ENCODE measurements around the gene PGPEP1.
"Not testable (repeated sequence)": the region's sequence is repeated elsewhere in the genome, so short reads cannot be mapped to it uniquely, and the experiment has no call there.

The PGPEP1 gene

DNA sequence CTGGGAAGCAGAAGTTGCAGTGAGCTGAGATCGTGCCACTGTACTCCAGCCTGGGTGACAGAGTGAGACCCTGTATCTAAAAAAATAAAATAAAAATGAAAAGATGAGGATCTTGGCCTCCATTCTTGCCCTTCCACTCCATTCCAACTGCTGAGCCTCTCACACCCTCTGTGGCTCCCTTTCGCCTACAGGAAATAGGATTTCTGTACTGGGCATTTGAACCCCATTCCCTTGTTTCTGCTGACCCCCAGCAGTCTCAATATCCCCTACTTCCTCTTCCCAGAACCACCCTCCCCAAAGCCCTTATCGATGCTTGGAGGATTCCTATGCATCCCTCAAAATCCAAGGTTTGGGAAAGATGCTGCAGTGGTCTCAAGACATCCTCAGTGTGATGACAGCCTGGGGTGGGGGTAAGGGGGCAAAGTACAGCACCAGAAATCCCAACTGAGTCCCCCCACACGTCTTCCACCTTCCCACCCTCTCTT, 33.1 kb downstream of the PGPEP1 start:
- no peak for DNase-seq

DNA sequence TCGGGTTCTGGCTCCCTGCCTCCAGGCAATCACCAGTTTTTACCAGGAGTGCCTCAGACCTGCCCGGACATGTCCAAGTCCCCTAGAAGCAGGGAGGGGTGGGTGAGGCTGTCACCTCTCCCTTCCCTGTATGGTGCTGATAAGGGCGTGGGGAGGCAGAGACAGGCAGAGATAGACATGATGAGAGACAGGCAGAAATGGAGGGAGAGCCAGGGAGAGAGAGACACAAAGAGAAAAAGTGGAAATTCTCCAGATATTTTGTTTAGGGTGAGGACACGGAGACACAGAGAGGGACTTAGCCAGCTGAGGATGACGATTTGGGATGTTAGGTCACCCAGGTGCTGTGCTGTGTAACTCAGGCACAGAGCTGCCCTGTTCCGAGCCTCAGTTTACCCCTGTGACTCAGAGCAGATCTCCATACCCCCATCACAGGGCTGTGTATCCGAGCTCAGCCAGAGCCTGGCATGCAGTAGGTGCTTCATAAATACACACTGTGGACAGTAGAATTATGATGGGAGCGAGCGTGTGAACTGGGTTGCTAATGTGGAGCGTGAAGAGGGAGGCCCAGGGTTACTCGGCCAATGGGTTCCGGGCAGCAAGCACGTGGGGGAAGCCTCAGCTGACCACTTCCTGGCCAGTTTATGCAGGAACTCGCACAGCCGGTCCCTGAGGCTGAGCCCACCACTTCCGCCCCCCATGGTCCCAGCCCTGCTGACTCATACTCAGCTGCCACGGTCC, 33.7 kb downstream of the PGPEP1 start:
- DNase-seq = peak; percentile 21

- DNase-seq = no peak
Measured at GRCh38 chr19:18377026-18377425, 36.6 kb downstream of the PGPEP1 start.

DNA sequence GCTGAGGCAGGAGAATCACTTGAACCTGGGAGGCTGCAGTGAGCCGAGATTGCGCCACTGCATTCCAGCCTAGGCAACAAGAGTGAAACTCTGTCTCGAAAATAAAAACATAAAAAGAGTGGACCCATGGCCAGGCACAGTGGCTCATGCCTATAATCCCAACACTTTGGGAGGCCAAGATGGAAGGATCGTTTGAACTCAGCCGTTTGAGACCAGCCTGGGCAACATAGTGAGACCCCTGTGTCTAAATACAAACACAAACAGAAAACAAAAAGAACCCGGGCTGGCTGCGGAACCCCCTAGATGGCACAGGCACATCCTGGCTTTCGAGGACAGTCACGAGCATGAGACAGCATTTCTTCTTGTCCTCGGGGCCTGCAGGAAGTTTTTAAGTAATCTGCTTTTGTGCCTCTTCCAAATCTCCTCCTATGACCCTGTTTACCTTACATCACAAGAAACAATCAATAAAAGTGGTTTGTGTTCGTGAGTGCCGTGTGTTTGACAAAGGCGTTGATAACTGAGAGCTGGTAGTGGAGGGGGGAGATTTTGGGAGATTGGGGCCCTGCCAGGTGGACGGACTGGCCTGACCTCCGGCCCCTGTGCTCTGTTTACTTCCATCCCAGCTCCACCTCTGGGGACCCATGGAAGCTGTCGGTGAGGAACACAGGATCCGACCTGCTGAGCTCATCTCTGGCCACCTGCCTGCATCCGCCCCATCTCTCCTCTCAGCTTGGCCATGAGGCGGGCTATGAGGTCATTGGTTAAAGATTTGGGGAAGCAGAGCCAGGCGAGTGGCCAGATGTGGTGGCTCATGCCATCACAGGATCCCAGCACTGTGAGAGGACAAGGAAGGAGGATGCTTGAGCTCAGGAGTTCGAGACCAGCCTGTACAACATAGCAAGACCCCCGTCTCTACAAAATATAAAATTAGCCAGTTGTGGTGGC, 39.7 kb downstream of the PGPEP1 start:
- no peak for DNase-seq

- DNase-seq = no peak
Measured at GRCh38 chr19:18380843-18381242, 40.4 kb downstream of the PGPEP1 start.

- DNase-seq = not testable (repeated sequence)
Measured at GRCh38 chr19:18383622-18384021, 43.2 kb downstream of the PGPEP1 start.

GRCh38 chr19:18384775-18385174, 44.4 kb downstream of the PGPEP1 start:
- DNase-seq = no peak

DNA sequence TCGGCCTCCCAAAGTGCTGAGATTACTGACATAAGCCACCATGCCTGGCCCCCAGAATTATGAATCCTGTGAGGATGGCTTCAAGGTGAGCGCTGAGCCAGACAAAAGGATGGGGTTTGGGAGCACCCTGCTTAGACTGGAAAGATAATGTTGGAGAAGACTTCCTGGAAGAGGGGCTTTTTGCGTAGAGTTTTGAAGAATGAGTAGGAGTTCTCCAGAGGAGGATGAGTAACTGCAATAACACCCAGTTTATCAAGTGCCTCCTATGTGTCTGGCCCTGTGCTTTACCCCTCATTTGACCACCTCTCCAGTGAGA, 44.9 kb downstream of the PGPEP1 start:
- no peak for DNase-seq

DNA sequence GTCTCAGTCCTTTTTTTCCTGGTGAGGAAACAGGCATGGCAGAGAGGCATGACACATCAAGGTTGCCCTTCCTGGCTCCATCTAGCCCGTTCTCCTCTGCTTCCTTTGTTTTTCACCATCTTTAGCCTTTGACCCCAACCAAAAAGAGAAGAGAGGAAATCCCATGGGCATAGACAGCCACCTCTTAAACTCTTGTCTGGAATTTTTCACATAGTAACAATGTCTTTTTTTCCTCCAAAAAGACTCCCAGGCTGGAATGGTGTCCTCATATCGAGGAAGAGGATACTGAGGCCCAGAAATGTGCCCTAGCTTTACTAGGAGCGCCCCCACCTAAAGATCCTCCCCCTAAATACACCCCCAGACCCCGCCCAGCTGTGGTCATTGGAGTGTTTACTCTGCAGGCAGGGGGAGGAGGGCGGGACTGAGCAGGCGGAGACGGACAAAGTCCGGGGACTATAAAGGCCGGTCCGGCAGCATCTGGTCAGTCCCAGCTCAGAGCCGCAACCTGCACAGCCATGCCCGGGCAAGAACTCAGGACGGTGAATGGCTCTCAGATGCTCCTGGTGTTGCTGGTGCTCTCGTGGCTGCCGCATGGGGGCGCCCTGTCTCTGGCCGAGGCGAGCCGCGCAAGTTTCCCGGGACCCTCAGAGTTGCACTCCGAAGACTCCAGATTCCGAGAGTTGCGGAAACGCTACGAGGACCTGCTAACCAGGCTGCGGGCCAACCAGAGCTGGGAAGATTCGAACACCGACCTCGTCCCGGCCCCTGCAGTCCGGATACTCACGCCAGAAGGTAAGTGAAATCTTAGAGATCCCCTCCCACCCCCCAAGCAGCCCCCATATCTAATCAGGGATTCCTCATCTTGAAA, 45.5 kb downstream of the PGPEP1 start, which contains the start of gene GDF15:
TSS of gene GDF15 (plus strand) at position 484 of the 868 bp plus-strand sequence. CDS start at position 516, 32 bp downstream.
- no peak for DNase-seq

DNA sequence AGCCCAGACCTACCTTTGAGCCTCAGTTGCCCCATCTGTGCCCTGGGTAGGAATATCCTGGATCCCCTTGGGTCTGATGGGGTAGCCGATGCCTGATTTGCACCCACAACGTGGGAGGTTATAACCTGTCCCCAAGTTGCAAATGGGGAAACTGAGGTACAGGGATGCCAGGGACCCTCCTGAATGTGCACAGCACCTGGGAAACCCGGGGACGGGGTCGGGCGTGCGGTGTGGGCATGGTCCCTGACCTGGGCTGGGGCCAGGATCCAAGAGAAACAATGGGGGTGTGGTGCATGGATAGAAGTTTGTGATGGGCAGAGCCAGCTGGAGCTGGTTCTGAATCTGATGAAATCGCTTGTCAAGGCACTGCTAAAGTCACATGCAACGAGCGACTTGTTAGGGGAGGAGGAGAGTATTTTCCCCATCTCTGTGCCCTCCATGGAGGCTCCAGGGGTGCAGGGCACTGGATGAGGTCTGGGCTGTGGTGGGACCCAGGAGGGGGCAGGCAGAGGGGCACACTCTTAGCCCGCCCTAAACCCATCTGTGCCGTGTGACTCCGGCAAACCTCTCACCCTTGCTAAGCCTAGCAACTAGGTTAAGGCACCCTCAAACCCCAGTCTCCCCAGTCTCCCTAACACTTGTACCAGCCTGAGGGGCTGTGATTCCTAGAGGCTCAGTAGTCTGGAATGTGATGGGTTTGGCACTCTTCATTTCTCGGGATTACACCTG, 46.3 kb downstream of the PGPEP1 start:
- DNase-seq = no peak

DNA sequence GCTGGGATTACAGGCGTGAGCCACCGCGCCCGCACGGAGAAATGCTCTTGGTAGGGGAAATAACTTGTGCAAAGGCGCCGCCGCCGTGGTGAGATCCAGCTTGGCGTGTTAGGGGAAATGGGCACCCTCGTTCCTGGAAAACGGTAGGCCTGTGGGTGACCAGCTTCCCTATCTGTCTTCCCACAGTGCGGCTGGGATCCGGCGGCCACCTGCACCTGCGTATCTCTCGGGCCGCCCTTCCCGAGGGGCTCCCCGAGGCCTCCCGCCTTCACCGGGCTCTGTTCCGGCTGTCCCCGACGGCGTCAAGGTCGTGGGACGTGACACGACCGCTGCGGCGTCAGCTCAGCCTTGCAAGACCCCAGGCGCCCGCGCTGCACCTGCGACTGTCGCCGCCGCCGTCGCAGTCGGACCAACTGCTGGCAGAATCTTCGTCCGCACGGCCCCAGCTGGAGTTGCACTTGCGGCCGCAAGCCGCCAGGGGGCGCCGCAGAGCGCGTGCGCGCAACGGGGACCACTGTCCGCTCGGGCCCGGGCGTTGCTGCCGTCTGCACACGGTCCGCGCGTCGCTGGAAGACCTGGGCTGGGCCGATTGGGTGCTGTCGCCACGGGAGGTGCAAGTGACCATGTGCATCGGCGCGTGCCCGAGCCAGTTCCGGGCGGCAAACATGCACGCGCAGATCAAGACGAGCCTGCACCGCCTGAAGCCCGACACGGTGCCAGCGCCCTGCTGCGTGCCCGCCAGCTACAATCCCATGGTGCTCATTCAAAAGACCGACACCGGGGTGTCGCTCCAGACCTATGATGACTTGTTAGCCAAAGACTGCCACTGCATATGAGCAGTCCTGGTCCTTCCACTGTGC, 47.9 kb downstream of the PGPEP1 start:
- peak; percentile 65 for DNase-seq

DNA sequence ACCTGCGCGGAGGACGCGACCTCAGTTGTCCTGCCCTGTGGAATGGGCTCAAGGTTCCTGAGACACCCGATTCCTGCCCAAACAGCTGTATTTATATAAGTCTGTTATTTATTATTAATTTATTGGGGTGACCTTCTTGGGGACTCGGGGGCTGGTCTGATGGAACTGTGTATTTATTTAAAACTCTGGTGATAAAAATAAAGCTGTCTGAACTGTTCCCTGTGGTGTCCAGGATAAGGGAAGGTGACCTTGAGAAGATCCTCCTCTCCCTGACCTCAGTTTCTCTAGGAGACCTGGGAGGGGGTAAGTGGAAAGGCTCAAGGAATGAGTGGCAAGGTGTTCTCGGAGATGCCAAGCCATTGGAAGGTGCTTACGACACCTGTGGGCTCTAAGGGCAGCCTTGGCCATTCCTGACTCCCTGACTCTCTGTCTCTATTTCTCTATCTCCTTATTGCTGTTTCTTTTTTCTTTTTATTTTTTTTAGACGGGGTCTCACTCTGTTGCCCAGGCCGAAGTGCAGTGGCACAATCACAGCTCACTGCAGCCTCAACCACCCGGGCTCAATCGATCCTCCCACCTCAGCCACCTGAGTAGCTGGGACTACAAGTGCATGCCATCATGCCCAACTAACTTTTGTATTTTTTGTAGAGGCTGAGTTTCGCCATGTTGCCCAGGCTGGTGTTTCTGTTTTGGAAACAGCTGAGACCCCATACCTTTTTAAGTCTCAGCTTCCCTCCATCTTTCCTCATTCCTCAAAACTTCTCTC, 48.7 kb downstream of the PGPEP1 start:
- no peak for DNase-seq

GRCh38 chr19:18389726-18390064, 49.3 kb downstream of the PGPEP1 start:
- no peak for DNase-seq

- DNase-seq = no peak
Measured at GRCh38 chr19:18390065-18390907, 49.9 kb downstream of the PGPEP1 start.

DNA sequence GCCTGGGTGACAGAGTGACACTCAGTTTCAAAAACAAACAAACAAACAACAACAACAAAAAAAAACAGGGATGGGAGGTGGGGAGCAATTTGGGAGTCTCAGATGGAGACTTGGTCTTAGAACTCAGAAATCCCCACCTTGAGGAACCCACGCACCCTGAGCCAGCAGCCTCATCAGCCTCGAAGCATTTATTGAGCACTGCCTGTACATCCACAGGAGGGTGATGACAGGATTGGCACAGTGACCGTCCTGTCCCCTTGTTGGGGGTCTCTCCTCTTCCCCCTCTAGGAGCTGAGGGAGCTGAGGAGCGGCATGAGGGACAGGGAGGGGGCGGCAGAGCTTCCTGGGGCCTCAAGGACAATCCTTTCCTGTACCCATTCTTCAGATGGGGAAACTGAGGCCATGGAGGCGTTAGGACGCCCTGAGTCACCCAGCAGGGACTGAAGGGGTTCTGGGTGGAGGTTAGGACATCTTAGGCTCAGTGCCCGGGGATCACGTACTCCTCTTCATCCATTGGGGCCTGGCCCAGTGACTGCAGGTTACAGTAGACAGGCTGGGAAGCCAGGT, 51.2 kb downstream of the PGPEP1 start:
- DNase-seq = no peak

DNA sequence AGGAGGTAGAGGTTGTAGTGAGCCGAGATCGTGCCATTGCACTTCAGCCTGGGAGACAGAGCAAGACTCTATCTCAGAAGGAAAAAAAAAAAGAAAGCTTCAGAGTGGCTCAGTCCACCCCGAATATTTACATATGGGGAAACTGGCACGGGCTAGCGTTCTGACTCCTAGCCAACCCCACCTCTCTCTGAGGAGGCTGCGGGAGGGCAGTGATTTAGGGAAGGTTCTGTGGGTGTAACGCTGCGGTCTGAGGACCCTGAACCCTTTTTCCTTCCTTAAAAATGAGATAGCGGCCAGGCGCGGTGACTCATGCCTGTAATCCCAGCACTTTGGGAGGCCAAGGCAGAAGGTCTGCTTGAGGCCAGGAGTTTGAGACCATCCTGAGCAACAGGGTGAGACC, 52.0 kb downstream of the PGPEP1 start:
- DNase-seq = no peak

DNA sequence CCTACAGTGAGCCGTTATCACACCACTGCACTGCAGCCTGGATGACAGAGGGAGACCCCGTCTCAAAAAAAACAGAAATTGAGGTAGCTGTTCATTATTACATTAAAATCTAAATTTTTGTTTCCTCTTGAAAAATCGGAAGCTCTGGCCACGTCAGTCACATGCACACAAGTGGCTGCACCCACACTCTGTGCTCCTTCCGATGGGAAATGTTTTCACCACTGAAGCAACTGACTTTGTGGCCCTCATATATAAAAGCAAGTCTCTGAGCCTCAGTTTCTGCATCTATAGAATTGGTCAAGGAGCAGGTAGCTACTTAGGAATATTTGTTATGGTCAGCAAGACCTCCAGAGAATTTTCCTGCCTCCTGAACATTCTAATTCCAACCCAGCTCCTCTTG, 52.5 kb downstream of the PGPEP1 start:
- DNase-seq = no peak

DNA sequence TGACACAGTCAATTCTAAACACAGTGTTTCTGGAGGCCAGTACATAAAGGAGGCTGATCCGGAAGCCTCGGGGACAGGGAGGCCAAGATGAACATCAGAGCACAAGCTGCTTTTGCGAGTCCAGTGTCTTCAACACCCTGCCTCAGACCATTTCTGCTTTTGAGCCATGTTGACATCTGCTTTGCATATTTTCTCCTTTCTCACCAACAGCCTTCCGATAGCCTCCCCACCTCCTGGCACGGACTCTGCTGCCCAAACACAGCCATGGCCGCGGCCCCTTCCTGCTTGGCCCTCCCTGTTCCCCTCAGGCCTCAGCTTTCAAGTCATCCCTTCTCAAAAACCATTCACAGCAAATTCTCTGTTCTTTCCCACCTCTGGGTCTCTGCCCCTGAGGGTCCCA, 53.4 kb downstream of the PGPEP1 start:
- no peak for DNase-seq

All from activated T-cell treated with anti-CD3 and anti-CD28 coated beads for 4 hours (primary cell).